AG04449 (cell line): ENCODE data around the gene MICALL2.

Source experiments
- CTCF ChIA-PET: fragments of 350-600 bp; formaldehyde crosslinking; extraction: SDS; loops from one replicate; lab custom pipeline; 2021; ENCODE audit warnings: antibody characterized with exemption; lab: Yijun Ruan, JAX
- POLR2A ChIA-PET: fragments of 400-600, 350-600 bp; formaldehyde crosslinking; extraction: SDS; loops from one replicate; lab custom pipeline; 2020; ENCODE audit warnings: antibody characterized with exemption, inconsistent platforms; lab: Yijun Ruan, JAX
- DNase-seq: peaks from one replicate; pipeline ENCODE4 v3.0.0-alpha.2; 2010; ENCODE audit warnings: low read depth, low spot score
- H3K4me3 ChIP-seq: 2 replicates; pipeline ENCODE4 v1.5.1; 2011; ENCODE audit warnings: low read depth, mild to moderate bottlenecking, control low read depth, low read length
- TF ChIP-seq, protein P1 (sequence below): IDR thresholded peaks from one replicate; pipeline ENCODE4 v1.5.1; 2011; ENCODE audit warnings: mild to moderate bottlenecking, moderate library complexity, low read length, control low read depth, inconsistent platforms; ENCODE audit not compliant: insufficient read depth; ENCODE audit errors: missing control alignments

The MICALL2 gene

DNA sequence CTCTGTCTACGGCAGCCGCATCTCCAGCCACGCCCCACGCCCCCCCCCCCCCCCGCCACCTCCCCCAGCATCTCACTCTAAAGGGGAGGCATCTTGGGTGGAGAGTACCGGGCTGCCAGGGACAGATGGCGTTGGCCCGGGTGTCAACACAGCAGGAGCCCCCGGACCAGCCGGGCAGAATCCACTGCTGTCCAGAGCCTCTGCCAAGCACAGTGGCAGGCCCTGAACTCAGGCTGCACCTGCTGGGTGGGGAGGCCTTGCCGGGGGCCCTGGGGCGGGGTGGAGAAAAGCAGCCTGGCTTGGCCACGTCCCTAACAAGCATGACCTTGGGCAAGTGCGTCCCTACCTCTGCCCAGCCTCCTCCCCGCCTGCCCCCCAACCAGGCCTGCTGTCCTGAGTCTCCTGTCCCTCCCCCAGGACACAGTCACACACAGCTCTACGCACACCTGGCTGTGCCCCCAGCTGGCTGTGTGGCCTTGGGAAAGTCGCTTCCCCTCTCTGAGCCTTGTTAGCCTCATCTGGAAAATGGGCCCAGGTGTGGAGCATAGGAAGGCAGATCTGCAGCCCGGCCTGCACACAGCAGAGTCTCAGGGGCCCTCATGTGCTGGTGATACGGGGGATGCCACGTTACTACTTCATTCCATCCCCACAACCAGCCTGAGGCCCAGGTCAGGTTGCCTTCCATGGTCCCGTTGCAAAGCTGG lies 45.2 kb downstream of the MICALL2 start:
- no peak for DNase-seq
- TF ChIP-seq, protein P1, sequence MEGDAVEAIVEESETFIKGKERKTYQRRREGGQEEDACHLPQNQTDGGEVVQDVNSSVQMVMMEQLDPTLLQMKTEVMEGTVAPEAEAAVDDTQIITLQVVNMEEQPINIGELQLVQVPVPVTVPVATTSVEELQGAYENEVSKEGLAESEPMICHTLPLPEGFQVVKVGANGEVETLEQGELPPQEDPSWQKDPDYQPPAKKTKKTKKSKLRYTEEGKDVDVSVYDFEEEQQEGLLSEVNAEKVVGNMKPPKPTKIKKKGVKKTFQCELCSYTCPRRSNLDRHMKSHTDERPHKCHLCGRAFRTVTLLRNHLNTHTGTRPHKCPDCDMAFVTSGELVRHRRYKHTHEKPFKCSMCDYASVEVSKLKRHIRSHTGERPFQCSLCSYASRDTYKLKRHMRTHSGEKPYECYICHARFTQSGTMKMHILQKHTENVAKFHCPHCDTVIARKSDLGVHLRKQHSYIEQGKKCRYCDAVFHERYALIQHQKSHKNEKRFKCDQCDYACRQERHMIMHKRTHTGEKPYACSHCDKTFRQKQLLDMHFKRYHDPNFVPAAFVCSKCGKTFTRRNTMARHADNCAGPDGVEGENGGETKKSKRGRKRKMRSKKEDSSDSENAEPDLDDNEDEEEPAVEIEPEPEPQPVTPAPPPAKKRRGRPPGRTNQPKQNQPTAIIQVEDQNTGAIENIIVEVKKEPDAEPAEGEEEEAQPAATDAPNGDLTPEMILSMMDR, result no peak
- no peak overlapping the region for H3K4me3 ChIP-seq
- ChIA-PET POLR2A (no interaction called here), CTCF (interaction anchor here (0.6 to 4.7 kb wide), 9 partner anchors 8 to 220 kb away, joined by 3 to 39 read pairs (median 5); no protein-coding TSS in a partner anchor)

DNA sequence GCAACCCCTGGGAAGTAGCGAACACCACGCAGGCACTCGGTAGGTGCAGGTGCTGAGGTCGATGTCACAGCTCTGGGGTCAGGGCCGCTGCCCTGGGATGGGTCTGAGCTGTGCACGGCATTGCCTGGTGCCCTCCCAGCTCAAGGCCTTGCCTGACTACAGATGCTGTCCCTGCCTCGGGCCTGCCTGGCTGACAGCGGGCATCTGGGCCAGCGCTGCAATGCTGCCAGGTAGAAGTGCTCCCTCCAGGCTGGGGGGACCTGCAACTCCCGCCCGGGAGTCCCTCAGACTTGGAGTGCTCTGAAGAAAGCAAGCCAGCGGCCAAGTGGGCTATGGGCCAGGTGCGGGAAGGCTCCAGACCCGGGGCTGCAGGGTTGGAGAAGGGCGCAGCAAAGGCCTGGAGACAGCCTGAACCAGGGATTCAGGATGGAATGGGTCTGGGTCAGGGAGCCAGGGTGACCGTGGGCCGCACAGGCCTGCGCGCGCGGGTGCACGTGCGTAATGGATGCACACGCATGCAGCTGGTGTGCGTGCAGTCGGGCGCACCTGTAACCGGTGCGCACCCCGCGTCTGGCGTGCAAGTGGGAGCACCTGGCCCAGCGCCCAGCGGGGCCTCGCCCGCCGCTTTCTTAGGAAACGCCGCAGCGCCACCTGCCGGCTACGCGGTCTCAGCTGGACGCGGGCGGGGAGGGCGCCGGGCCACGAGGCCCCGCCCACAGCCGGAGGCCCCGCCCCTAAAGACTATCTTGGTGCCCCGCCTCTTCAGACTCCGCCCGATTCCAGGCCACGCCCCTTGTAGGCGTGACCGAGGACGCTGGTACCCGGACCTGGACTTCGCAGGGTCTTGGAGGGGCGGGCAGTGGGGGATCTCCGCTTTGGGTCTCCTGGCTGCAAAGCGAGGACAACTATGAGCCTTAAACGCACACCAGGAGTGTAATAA lies 46.7 kb downstream of the MICALL2 start:
- ChIA-PET POLR2A (no interaction called here), CTCF (interaction anchor here (0.8 to 4.7 kb wide), 14 partner anchors 10 to 235 kb away, joined by 3 to 39 read pairs (median 4); no protein-coding TSS in a partner anchor)
- no peak for DNase-seq
- TF ChIP-seq, protein P1, result peak; percentile 78
- no peak overlapping the region; the same call in 1 of the 2 replicates for H3K4me3 ChIP-seq

DNA sequence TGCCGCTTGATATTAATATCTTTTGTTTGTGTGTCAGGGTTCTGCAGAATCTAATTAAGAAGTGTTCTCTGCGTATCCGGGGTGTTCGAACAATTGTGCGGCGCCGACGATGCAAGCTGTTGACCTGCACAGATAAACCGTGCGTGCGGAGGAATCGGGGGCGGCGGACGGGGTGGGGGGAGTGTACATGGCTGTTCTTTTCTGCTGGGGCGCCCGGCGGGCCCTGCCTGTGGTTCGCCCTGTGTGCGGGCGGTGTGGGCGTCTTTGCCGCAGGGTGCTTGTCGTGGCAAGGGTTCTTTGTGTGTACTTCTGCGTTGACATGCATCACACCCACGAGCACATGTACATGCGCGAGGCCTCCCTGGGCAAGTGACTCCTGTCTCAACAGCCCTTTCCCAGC lies 47.9 kb downstream of the MICALL2 start:
- H3K4me3 ChIP-seq, result no peak overlapping the region
- ChIA-PET POLR2A (no interaction called here), CTCF (interaction anchor here (1.4 to 4.7 kb wide), 4 partner anchors 9 to 218 kb away, joined by 7 to 39 read pairs (median 30); no protein-coding TSS in a partner anchor)
- TF ChIP-seq, protein P1, result no peak
- no peak for DNase-seq

DNA sequence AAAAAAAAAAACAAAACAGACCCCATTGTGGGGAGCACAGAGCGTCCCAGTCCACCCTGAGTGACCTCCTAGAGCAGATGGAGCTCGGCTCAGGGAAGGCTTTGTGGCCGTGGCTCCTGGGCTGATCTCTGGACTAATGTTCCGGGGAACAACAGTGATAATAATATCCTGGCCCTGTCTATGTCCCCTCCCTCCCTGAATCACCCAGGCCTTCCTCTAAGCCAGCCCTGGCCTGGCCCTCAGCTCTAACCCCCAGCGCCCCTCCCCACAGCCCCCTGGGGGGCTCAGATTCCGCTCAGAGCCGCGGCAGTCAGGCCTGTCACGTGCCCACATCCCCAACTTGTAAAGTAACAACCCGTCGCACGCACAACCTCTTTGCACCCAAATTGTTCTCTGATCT lies 48.3 kb downstream of the MICALL2 start:
- CTCF ChIA-PET, result interaction anchor here (0.7 to 4.7 kb wide), 4 partner anchors 8 to 217 kb away, joined by 4 to 39 read pairs (median 30); no protein-coding TSS in a partner anchor
- DNase-seq, result no peak
- no peak overlapping the region for H3K4me3 ChIP-seq
- TF ChIP-seq, protein P1, result no peak
- POLR2A ChIA-PET, result no interaction called here

DNA sequence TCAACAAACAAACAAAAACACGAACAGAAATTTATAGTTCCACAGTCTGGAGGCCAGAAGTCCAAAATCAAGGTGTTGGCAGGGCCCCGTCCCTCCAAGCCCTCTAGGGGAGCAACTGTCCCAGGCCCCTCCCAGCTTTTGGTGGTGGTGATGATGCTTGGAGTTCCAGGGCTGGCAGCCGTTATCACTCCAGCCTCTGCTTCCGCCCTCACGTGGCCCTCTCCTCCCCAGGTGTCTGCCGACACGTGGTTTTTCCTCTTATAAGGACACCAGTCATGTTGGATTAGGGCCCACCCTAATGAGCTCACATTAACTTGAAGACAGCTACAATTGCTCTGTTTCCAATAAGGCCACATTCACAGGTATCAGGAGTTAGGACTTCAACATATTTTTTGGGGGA lies 49.7 kb downstream of the MICALL2 start:
- TF ChIP-seq, protein P1, result no peak
- POLR2A ChIA-PET, result no interaction called here
- no peak overlapping the region for H3K4me3 ChIP-seq
- CTCF ChIA-PET, result interaction anchor here (0.9 to 4.7 kb wide), 5 partner anchors 12 to 216 kb away, joined by 3 to 31 read pairs (median 5); no protein-coding TSS in a partner anchor
- DNase-seq, result no peak
